T-helper 1 cell (primary cell): Measurements from ENCODE around the gene FASTKD1.
"Not testable (repeated sequence)": the region's sequence is repeated elsewhere in the genome, so short reads cannot be mapped to it uniquely, and the experiment has no call there.

ENCODE experiments used
- DNase-seq, 5 donors: peaks; one replicate each; pipeline ENCODE4 v3.0.0-alpha.2; 2012 to 2020
- total RNA-seq, 4 donors: gene quantifications; one replicate each; lab custom pipeline; 2026; lab: John Stamatoyannopoulos, UW

The FASTKD1 gene
- 14.2 to 25.2 (median 15.2) reads per million in 4 donors for total RNA-seq

DNA sequence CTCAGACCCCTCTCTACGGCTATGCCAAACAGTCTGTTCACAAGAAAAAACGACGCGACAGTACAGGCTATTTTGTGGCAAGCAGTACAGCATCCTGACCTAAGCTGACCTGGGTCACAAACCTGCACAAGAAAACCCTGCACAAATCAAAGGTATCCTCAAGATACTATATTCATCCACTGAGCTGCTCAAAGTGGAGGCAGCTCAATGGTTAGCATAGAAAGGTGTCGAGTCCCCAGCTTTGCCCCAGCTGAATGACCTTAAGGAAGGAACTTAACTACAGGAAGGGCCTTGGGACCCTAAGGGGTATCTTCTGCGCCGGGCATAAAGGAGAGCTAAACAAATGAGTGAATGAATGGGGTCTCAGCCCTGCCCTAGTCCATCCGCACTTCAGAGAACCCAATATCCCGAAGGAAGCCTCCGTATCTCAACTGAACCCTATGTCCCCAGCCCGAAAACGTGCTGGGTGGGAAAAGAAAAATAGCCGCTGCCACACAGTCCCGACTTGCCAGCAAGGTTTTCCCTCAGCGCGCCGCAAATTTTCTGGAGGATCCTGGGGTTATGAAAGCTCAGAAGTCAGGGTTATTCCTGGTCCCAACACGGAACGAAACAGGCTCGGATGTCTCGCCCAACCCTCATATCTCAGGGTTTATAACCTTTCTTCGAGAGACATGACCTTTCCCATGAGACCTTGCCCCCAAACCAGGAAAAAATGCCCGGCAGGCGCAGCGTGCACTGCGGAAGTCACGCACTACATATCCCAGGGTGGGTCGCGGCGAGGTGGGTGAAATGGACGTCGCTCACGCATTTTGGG is at the start of gene FASTKD1:
FASTKD1 (minus strand) TSS at position 706 of the 814 bp plus-strand sequence. CDS start 1,836 bp downstream, outside the sequence.
- DNase-seq, result peak; percentile 69 to 89 (median 79)

DNA sequence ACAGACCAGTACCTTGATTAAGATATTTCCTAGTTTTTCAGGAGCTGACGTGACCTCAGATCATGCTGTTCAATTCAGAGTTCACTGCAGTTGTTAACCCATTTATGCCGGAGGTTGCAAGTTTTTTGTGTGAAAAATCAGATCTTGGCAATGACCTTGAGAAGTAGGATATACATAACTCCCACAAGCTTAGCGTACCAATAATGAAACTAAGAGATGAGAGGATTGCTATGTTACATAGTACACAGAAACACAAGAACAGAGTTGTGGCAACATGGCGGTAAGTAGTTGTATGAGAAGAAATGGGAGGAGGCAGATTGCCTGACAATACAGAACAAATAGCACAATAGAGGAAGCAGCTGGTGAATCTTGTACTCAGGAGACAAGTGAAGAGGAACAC is 49.6 kb upstream of the FASTKD1 start:
- DNase-seq, result no peak

GRCh38 chr2:169620509-169620908 is 46.8 kb upstream of the FASTKD1 start:
- no peak for DNase-seq

- no peak for DNase-seq
Measured at GRCh38 chr2:169619946-169620345, 46.3 kb upstream of the FASTKD1 start.

DNA sequence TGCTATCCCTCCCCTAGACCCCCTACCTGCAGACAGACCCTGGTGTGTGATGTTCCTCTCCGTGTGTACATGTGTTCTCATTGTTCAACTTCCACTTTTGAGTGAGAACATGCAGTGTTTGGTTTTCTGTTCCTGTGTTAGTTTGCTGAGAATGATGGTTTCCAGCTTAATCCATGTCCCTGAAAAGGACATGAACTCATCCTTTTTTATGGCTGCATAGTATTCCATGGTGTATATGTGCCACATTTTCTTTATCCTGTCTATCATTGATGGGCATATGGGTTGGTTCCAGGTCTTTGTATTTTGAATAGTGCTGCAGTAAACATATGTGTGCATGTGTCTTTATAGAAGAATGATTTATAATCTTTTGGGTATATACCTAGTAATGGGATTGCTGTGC is 42.3 kb upstream of the FASTKD1 start:
- not testable (repeated sequence) for DNase-seq

- DNase-seq, result no peak
Measured at GRCh38 chr2:169613876-169614275, 40.2 kb upstream of the FASTKD1 start.

GRCh38 chr2:169609264-169609663 is 35.6 kb upstream of the FASTKD1 start:
- no peak for DNase-seq

GRCh38 chr2:169599568-169599967 is 25.9 kb upstream of the FASTKD1 start:
- DNase-seq, result no peak

GRCh38 chr2:169598982-169599381 is 25.3 kb upstream of the FASTKD1 start:
- no peak for DNase-seq

DNA sequence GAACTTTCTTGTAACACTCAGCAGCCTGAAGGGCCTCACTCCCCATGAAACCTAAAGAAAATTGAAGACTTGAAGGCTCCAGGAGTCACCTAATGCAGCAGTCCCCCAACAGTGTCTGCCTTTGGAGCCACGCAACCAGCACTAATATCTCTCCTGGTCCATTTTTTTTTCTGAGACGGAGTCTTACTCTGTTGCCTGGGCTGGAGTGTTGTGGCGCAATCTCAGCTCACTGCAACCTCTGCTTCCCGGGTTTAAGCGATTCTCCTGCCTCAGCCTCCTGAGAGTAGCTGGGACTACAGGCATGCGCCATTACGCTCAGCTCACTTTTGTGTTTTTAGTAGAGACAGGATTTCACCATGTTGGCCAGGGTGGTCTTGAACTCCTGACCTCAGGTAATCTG is 22.9 kb upstream of the FASTKD1 start:
- not testable (repeated sequence) for DNase-seq

DNA sequence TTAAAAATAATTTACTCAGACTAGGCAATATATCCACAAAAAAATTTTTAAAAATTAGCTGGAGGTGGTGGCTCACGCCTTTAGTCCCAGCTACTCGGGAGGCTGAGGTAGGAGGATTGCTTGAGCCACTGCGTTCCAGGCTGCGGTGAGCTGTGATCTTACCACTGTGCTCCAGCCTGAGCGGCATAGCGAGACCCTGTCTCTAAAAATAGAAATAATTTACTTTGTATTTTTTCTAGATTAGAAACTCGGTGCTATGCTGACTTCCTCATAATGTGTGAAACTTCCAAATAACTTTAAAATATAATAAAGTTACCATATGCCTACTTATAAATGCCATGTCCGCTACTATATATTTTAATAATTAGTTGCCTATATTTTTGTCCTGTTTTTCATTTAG is 17.1 kb upstream of the FASTKD1 start:
- no peak for DNase-seq

DNA sequence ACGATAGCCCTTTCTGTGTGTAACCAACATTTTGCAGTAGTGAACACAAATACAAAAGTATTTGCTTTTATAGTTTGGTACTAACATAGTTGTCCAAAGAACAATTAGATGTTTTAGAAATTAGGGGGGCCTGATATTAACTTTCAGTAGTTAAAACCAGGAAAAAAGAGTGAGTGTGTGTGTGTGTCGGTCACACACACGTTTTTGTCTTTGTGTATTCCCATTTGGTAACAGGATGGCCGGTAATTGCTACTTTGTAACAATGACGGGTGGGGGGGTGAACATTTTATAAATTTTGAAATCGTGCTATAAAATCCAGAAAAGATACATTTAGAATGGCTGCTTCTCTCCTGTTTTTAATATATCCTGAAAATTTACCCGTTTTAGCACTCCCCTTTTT is 12.0 kb upstream of the FASTKD1 start:
- DNase-seq, result no peak

DNA sequence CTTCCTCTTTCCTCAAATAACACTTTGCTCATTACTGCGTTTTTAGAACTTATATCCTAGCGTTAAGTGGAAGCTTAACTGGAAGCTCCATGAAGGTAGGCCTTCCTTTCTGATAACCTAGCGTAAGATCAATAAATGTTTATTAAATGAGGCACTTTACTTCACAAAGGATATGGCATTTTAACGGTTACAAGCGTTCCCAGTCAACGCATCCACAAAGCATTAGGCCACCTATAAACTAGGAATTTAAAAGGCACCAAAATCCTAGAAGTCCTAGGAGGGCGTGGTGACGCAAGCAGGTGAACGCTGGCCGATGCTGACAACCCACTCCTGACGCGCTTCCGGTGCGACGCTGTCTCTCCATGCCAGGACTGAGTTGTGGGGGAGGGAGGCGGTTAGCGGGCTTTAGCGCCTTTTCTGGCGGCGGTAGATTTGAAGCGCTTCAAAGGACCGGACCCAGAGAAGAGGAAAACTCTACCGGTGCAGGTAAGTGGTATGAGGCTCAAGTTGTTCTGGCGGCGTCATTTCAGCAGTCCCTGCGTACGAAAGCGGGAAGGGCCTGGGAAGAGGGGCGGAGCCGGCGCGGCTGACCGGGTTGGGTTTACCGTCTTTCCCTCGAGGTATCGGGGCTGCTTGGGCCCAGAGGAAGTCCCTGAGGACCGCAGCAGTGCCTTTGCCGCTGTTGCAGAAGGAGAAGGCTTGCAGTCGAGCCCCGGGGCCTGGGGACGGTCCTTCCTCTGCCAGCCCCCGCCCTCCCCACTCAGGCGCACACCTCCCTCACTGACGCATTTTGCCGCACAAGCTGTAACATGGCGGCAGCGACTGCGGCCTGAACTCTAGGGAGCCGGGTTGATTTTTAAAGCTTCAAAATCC is 10.6 kb upstream of the FASTKD1 start, which contains the start of gene PPIG:
PPIG (plus strand) TSS at position 347 of the 873 bp plus-strand sequence. CDS start 19,691 bp downstream, outside the sequence.
- DNase-seq, result peak; percentile 66 to 93 (median 80)

GRCh38 chr2:169583518-169583917 is 9.9 kb upstream of the FASTKD1 start:
- DNase-seq, result no peak

- DNase-seq, result not testable (repeated sequence)
Measured at GRCh38 chr2:169582552-169583266, 9.0 kb upstream of the FASTKD1 start.

DNA sequence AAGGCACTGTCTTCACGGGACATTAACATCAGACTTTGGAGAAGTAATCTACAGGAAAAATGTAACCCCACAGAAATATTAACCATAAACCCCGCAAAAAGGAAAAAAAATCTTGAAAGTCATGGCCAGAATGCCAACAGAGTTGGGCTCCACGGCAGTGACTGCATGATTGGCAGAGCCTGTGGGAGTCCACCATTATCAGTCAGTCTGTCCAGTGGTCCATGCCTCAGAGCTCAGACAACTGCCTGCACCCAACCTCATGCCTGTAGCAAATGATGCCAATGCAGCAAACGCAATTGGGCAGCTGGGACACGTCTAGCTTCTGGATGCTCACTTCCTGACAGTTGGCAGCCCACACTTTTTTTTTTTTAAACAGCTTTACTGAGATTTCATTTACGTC is 5.4 kb upstream of the FASTKD1 start:
- DNase-seq, result no peak

DNA sequence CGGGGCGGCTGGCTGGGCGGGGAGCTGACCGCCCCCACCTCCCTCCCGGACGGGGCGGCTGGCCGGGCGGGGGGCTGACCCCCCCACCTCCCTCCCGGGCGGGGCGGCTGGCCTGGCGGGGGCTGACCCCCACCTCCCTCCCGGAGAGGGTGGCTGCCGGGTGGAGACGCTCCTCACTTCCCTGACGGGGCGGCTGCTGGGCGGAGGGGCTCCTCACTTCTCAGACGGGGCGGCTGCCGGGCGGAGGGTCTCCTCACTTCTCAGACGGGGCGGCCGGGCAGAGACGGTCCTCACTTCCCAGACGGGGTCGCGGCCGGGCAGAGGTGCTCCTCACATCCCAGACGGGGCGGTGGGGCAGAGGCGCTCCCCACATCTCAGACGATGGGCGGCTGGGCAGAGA is 1.6 kb upstream of the FASTKD1 start:
- DNase-seq, result not testable (repeated sequence)

DNA sequence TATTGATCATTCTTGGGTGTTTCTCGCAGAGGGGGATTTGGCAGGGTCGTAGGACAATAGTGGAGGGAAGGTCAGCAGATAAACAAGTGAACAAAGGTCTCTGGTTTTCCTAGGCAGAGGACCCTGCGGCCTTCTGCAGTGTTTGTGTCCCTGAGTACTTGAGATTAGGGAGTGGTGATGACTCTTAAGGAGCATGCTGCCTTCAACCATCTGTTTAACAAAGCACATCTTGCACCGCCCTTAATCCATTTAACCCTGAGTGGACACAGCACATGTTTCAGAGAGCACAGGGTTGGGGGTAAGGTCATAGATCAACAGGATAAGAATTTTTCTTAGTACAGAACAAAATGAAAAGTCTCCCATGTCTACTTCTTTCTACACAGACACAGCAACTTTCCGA is 874 bp upstream of the FASTKD1 start:
- DNase-seq, result not testable (repeated sequence)

- no peak for DNase-seq
Measured at GRCh38 chr2:169573974-169574299, 272 bp upstream of the FASTKD1 start.

- no peak for DNase-seq
Measured at GRCh38 chr2:169572821-169573159, 875 bp downstream of the FASTKD1 start.

DNA sequence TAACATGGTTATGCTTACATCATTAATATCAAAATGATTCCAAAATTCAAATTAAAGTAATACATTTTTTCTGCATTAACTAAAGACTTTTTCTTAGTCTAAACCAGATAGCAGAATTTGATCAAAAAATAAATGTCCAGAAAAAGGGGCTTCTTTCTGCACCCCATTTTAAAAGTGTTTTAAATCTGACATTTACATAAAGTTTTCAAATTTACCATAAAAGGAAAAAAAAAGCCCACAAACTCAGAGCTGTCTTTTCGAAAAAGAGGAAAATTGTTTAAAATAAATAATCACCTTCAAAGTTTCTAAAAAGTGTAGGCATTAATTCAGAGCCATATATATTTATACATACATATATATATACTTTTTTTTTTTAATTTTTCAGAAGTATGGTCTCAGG is 1.5 kb downstream of the FASTKD1 start:
- no peak for DNase-seq

GRCh38 chr2:169571571-169571970 is 2.1 kb downstream of the FASTKD1 start:
- no peak for DNase-seq

- not testable (repeated sequence) for DNase-seq
Measured at GRCh38 chr2:169570752-169571151, 2.9 kb downstream of the FASTKD1 start.
